ENCODE measurements around the gene MRPL41. TPM values are rescaled to one million over a fixed set of nuclear protein-coding genes. Genes with fewer than 3 reads are reported as not detected.

The MRPL41 gene
- total and polyA plus RNA-seq, 2 donors (not counting 1 experiment from before 2014, with no cell fraction given): 10.9 to 53.2 TPM

DNA sequence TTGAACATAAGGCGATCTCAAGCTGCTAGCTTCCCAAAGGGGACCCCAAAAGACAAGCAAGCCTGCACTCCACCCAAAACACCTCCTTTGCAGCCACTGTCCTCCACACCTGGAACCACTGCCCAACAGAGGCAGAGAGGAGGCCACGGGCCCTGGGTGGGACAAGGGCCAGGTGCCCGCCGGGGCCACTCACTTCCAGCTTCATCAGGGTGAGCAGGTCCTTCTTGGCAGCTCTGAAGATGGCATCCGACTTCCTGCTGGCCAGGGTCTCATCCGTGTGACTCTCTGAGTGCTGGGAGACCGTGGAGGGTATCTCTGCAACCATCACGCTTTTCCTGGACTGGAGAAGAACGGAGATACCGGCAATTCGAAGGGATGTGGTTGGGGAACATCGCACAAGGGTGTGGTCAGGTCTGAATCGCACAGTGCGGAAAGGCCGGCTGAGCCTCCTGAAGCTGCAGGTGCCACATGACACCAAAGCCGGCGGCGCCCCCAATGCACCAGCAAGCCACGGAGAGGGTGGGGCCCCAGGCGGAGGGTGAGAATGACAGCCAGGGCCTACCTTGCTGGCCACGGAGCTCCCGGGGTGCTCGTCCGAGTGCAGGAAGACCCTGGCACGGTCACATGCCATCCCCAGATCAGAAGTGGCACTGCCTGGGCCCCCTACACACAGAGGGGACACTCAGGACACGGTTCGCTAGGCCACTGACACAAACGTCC, 46.1 kb upstream of the MRPL41 start:
- Histone ChIP-seq H3K36me3 (ENCODE audit: control insufficient read depth, insufficient read depth, low read length) (no peaks in the 10 kb centered on the region), H3K4me1 (ENCODE audit: control insufficient read depth, extremely low read depth, insufficient read depth, low read length) (peaks cover 5% of the 10 kb centered on the region), H3K79me2 (ENCODE audit: control insufficient read depth, insufficient read depth, low read length) (no peaks in the 10 kb centered on the region), H3K27me3 (ENCODE audit: control insufficient read depth, insufficient read depth, low read length) (no peaks in the 10 kb centered on the region), H3K4me2 (ENCODE audit: extremely low read depth, insufficient read depth, low read length) (no peak overlapping the region), H3K27ac (ENCODE audit: insufficient read depth, low read length) (no peak overlapping the region), H3K4me3 (replicated peaks in 1 of 4; ENCODE audit: control extremely low read depth in 1 of 4, insufficient read depth in 1 of 4, low read depth in 3 of 4, low read length in 4 of 4) (no peak overlapping the region), H4K20me1 (ENCODE audit: control insufficient read depth, extremely low read depth, insufficient read depth, low read length) (no peaks in the 10 kb centered on the region), H3K9ac (ENCODE audit: insufficient read depth, low read length) (no peak overlapping the region), H2AFZ (ENCODE audit: low read length) (no peak overlapping the region), H3K9me3 (ENCODE audit: control insufficient read depth, insufficient read depth, low read depth, low read length) (no peaks in the 10 kb centered on the region)
- no peak for TF ChIP-seq EZH2 (IDR thresholded peaks at IDR 0.05; ENCODE audit: low read length, missing control alignments)
- TF ChIP-seq, protein P1, sequence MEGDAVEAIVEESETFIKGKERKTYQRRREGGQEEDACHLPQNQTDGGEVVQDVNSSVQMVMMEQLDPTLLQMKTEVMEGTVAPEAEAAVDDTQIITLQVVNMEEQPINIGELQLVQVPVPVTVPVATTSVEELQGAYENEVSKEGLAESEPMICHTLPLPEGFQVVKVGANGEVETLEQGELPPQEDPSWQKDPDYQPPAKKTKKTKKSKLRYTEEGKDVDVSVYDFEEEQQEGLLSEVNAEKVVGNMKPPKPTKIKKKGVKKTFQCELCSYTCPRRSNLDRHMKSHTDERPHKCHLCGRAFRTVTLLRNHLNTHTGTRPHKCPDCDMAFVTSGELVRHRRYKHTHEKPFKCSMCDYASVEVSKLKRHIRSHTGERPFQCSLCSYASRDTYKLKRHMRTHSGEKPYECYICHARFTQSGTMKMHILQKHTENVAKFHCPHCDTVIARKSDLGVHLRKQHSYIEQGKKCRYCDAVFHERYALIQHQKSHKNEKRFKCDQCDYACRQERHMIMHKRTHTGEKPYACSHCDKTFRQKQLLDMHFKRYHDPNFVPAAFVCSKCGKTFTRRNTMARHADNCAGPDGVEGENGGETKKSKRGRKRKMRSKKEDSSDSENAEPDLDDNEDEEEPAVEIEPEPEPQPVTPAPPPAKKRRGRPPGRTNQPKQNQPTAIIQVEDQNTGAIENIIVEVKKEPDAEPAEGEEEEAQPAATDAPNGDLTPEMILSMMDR (conservative IDR thresholded peaks at IDR 0.05 in 1 of 2, IDR thresholded peaks at IDR 0.05 in 1 of 2; ENCODE audit: low read depth in 1 of 2, low read length in 2 of 2): no peak
- no peak for DNase-seq (ENCODE audit: low read depth in 2 of 2)

DNA sequence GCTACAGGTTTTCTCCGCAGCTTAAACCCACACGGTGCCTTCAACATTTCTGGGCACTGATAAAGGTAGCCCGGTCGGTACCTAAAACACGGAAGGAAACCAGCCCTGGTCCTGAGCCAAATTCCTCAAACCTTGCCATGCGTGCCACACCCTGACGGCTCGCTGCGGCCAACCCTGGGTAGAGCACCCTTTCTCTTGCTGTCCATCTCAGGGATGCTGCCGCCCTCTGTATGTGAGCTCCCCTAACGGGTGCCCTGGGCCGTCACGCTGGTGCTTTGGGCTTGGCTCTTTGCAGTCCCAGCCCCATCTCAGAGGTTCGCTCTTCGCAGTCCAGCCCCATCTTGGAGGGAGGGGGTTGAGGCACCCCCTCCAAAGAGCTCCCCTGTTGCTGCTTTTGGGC, 45.4 kb upstream of the MRPL41 start:
- Histone ChIP-seq H3K27ac (ENCODE audit: insufficient read depth, low read length) (no peak overlapping the region), H3K36me3 (ENCODE audit: control insufficient read depth, insufficient read depth, low read length) (no peaks in the 10 kb centered on the region), H3K9me3 (ENCODE audit: control insufficient read depth, insufficient read depth, low read depth, low read length) (no peaks in the 10 kb centered on the region), H3K4me2 (ENCODE audit: extremely low read depth, insufficient read depth, low read length) (no peak overlapping the region), H3K27me3 (ENCODE audit: control insufficient read depth, insufficient read depth, low read length) (no peaks in the 10 kb centered on the region), H3K9ac (ENCODE audit: insufficient read depth, low read length) (no peak overlapping the region), H3K4me1 (ENCODE audit: control insufficient read depth, extremely low read depth, insufficient read depth, low read length) (peaks cover 5% of the 10 kb centered on the region), H3K79me2 (ENCODE audit: control insufficient read depth, insufficient read depth, low read length) (no peaks in the 10 kb centered on the region), H2AFZ (ENCODE audit: low read length) (no peak overlapping the region), H4K20me1 (ENCODE audit: control insufficient read depth, extremely low read depth, insufficient read depth, low read length) (no peaks in the 10 kb centered on the region), H3K4me3 (replicated peaks in 1 of 4; ENCODE audit: control extremely low read depth in 1 of 4, insufficient read depth in 1 of 4, low read depth in 3 of 4, low read length in 4 of 4) (no peak overlapping the region)
- no peak for TF ChIP-seq EZH2 (IDR thresholded peaks at IDR 0.05; ENCODE audit: low read length, missing control alignments)
- TF ChIP-seq, protein P1 (conservative IDR thresholded peaks at IDR 0.05 in 1 of 2, IDR thresholded peaks at IDR 0.05 in 1 of 2; ENCODE audit: low read depth in 1 of 2, low read length in 2 of 2): no peak
- DNase-seq (ENCODE audit: low read depth in 2 of 2): no peak

DNA sequence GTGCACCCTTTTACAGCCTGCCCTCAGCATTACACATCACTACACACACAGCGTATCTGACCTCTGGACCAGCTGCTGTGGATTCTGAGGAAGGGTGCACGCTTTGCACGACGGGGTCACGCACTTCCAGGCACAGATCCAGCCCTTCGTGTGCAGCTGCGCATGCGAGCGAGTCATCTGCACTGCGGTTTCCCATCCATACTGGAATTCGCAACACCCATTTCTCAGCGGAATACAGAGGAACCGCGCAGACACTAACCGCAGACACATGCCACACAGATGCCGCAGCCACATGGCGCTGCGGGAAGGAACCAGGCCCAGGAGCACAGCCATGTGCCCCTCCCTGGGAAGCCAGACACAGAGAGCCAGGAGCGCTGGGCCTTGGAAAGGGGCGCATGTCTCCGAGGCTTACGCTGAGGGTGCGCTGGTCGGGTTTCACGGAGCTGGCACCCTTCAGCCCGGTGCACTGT, 44.9 kb upstream of the MRPL41 start:
- no peak overlapping the region for H3K9ac ChIP-seq (ENCODE audit: insufficient read depth, low read length)
- H3K4me2 ChIP-seq (ENCODE audit: extremely low read depth, insufficient read depth, low read length): no peak overlapping the region
- H3K36me3 ChIP-seq (ENCODE audit: control insufficient read depth, insufficient read depth, low read length): no peaks in the 10 kb centered on the region
- H3K4me1 ChIP-seq (ENCODE audit: control insufficient read depth, extremely low read depth, insufficient read depth, low read length): peaks cover 5% of the 10 kb centered on the region
- H3K9me3 ChIP-seq (ENCODE audit: control insufficient read depth, insufficient read depth, low read depth, low read length): no peaks in the 10 kb centered on the region
- H3K27ac ChIP-seq (ENCODE audit: insufficient read depth, low read length): peak overlapping the region; percentile 28
- no peak overlapping the region for H3K4me3 ChIP-seq (replicated peaks in 1 of 4; ENCODE audit: control extremely low read depth in 1 of 4, insufficient read depth in 1 of 4, low read depth in 3 of 4, low read length in 4 of 4)
- TF ChIP-seq EZH2 (IDR thresholded peaks at IDR 0.05; ENCODE audit: low read length, missing control alignments): no peak
- TF ChIP-seq, protein P1 (conservative IDR thresholded peaks at IDR 0.05 in 1 of 2, IDR thresholded peaks at IDR 0.05 in 1 of 2; ENCODE audit: low read depth in 1 of 2, low read length in 2 of 2): no peak
- H3K27me3 ChIP-seq (ENCODE audit: control insufficient read depth, insufficient read depth, low read length): no peaks in the 10 kb centered on the region
- H4K20me1 ChIP-seq (ENCODE audit: control insufficient read depth, extremely low read depth, insufficient read depth, low read length): no peaks in the 10 kb centered on the region
- H3K79me2 ChIP-seq (ENCODE audit: control insufficient read depth, insufficient read depth, low read length): no peaks in the 10 kb centered on the region
- no peak overlapping the region for H2AFZ ChIP-seq (ENCODE audit: low read length)
- DNase-seq (ENCODE audit: low read depth in 2 of 2): peak; percentile 57 to 76

All from fibroblast of lung (primary cell).